Loucy (cell line): ENCODE results near the gene TRPV4.

Experiments used
- H2AFZ ChIP-seq: fragments of 200-600 bp; sonication (generic); 2 replicates; pipeline ENCODE4 v1.6.0; 2016; ENCODE audit warnings: antibody characterized with exemption, mild to moderate bottlenecking, low read length, moderate library complexity
- H3F3A ChIP-seq: fragments of 200-600 bp; 2 replicates; pipeline ENCODE4 v1.6.0; 2016; ENCODE audit warnings: antibody characterized with exemption, low read depth, mild to moderate bottlenecking
- H3K27me3 ChIP-seq: fragments of 200-600 bp; sonication (generic); 2 replicates; pipeline ENCODE4 v1.6.1; 2014; ENCODE audit warnings: low read length, mild to moderate bottlenecking; ENCODE audit not compliant: insufficient read depth, poor library complexity, severe bottlenecking
- H3K36me3 ChIP-seq: fragments of 200-600 bp; sonication (generic); 2 replicates; pipeline ENCODE4 v1.6.1; 2016; ENCODE audit warnings: low read length; ENCODE audit not compliant: insufficient read depth
- H3K4me1 ChIP-seq: fragments of 200-600 bp; sonication (generic); 2 replicates; pipeline ENCODE4 v1.5.1; 2014; ENCODE audit warnings: low read length, mild to moderate bottlenecking; ENCODE audit not compliant: insufficient read depth, poor library complexity, severe bottlenecking
- H3K4me2 ChIP-seq: fragments of 200-600 bp; sonication (generic); 2 replicates; pipeline ENCODE4 v1.6.0; 2014; ENCODE audit warnings: antibody characterized with exemption, low read length, low read depth, mild to moderate bottlenecking; ENCODE audit not compliant: poor library complexity, severe bottlenecking
- H3K4me3 ChIP-seq: fragments of 200-600 bp; sonication (generic); 2 replicates; pipeline ENCODE4 v1.5.1; 2014; ENCODE audit warnings: low read length, mild to moderate bottlenecking, mixed read lengths; ENCODE audit not compliant: poor library complexity, severe bottlenecking
- H3K79me2 ChIP-seq: fragments of 200-600 bp; sonication (generic); 2 replicates; pipeline ENCODE4 v1.6.1; 2014; ENCODE audit warnings: low read length; ENCODE audit not compliant: insufficient read depth
- H3K9ac ChIP-seq: fragments of 200-600 bp; sonication (generic); 2 replicates; pipeline ENCODE4 v1.6.0; 2014; ENCODE audit warnings: mild to moderate bottlenecking, low read depth, low read length, moderate library complexity; ENCODE audit not compliant: poor library complexity, severe bottlenecking
- H3K9me2 ChIP-seq: fragments of 200-600 bp; sonication (generic); replicated peaks from 2 replicates; pipeline ENCODE4 v1.6.1; 2016; ENCODE audit warnings: low read depth, low read length, mixed read lengths
- H3K9me3 ChIP-seq: fragments of 200-600 bp; sonication (generic); 2 replicates; pipeline ENCODE4 v1.6.1; 2014; ENCODE audit warnings: mild to moderate bottlenecking, antibody characterized with exemption, low read length, low read depth; ENCODE audit not compliant: insufficient read depth
- H4K20me1 ChIP-seq: fragments of 200-600 bp; sonication (generic); 2 replicates; pipeline ENCODE4 v1.6.0; 2014; ENCODE audit warnings: antibody characterized with exemption, low read length, mild to moderate bottlenecking; ENCODE audit not compliant: insufficient read depth, poor library complexity, severe bottlenecking
- CTCF ChIP-seq: fragments of 200-600 bp; sonication (generic); conservative IDR thresholded peaks from 2 replicates; pipeline ENCODE4 v1.5.1; 2014; ENCODE audit warnings: mild to moderate bottlenecking, antibody characterized with exemption, low read length
- EZH2phosphoT487 ChIP-seq: fragments of 200-600 bp; IDR thresholded peaks from 2 replicates; pipeline ENCODE4 v1.6.1; 2018; ENCODE audit warnings: antibody characterized with exemption, mild to moderate bottlenecking, moderate library complexity, borderline replicate concordance

TRPV4 gene

GRCh38 chr12:109738878-109739665 lies 94.1 kb downstream of the TRPV4 start:
- Histone ChIP-seq H3K4me1 (no peaks in the 10 kb centered on the region), H3K9me2 (no peaks in the 10 kb centered on the region), H3K9me3 (no peaks in the 10 kb centered on the region), H3K27me3 (no peaks in the 10 kb centered on the region), H3K79me2 (no peaks in the 10 kb centered on the region), H3K4me3 (no peak overlapping the region), H4K20me1 (no peaks in the 10 kb centered on the region), H3K4me2 (no peak overlapping the region), H3K9ac (no peak overlapping the region), H3K36me3 (no peaks in the 10 kb centered on the region), H2AFZ (no peak overlapping the region), H3F3A (no peaks in the 10 kb centered on the region)
- no peak for TF ChIP-seq CTCF
- TF ChIP-seq EZH2phosphoT487, result no peak

GRCh38 chr12:109738209-109738608 lies 95.0 kb downstream of the TRPV4 start:
- no peaks in the 10 kb centered on the region for H4K20me1 ChIP-seq
- no peak overlapping the region for H3K4me3 ChIP-seq
- H2AFZ ChIP-seq, result no peak overlapping the region
- H3K27me3 ChIP-seq, result no peaks in the 10 kb centered on the region
- no peaks in the 10 kb centered on the region for H3K4me1 ChIP-seq
- H3F3A ChIP-seq, result no peaks in the 10 kb centered on the region
- no peaks in the 10 kb centered on the region for H3K9me3 ChIP-seq
- no peaks in the 10 kb centered on the region for H3K36me3 ChIP-seq
- H3K4me2 ChIP-seq, result no peak overlapping the region
- no peaks in the 10 kb centered on the region for H3K79me2 ChIP-seq
- no peaks in the 10 kb centered on the region for H3K9me2 ChIP-seq
- no peak overlapping the region for H3K9ac ChIP-seq
- TF ChIP-seq CTCF (no peak), EZH2phosphoT487 (no peak)

DNA sequence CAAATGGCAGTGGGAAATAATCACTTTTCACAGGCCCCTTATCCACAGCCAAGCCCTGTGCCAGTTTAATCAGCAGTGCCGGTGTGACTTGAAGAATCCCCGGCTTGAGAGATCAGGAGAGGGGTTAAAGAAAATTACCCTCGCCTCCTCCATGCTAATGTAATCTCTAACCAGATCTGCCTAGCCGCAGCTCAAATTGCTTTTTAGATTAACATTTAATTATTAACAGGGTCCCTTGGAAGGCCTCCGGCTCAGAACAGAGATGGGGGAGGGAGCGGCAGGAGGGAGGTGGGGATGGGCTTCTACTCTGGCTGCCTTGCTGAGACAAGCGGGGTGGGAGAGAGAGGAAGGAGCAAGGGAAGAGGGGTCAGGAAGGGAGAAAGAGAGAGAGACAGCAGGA lies 95.6 kb downstream of the TRPV4 start:
- Histone ChIP-seq H3K4me3 (no peak overlapping the region), H3K4me1 (no peaks in the 10 kb centered on the region), H3K27me3 (no peaks in the 10 kb centered on the region), H3K9me2 (no peaks in the 10 kb centered on the region), H3K4me2 (no peak overlapping the region), H4K20me1 (no peaks in the 10 kb centered on the region), H3K79me2 (no peaks in the 10 kb centered on the region), H3K9ac (no peak overlapping the region), H3F3A (no peaks in the 10 kb centered on the region), H3K9me3 (no peaks in the 10 kb centered on the region), H2AFZ (no peak overlapping the region), H3K36me3 (no peaks in the 10 kb centered on the region)
- TF ChIP-seq CTCF (no peak), EZH2phosphoT487 (no peak)
